ENCODE measurements around the gene HOXB2.

DNA sequence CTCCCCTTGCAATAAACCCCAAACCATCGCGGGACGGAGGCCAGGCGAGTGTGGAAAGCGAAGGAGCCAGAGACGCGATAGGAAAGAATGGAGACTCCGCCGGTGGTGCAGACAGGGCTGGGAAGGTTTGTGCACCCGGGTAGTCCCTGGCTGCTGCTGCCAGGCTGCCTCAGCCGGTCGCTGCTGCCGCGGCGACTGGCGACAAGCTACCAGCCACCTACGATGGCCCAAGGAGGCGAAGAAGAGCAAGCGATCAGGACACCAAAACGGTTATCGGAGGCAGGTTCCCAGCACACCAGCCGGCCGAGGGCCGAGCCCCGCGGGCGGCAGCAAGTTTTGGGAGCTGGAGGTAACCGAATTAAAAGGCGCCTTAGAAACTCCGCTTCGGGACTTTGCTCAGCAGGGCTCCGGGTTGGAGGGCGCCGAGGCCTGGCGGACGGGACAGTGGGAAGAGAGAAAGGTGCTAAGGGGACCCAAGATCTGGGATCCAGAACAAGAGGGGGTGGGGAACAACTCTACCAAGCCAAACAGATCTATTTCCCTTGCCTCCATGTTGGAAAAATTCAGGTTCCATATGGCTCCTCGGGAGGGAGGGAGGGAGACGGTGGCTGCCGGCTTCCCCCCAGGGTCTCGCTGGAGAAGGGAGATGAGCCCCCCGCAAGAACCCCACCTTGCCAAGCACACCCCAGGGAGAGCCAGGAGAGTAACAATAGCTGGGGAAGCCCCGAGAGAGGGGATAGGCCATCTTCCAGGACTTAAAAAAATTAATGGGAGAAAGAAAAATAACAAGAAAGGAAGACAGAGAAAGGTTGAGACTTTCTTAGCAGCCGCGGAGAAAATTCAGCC lies 9.7 kb upstream of the HOXB2 start:
- TF ChIP-seq TBP (IDR thresholded peaks at IDR 0.05; ENCODE audit: low read depth, low read length) (no peak), CTCF (IDR thresholded peaks at IDR 0.05; ENCODE audit: control extremely low read depth in 1 of 3, insufficient read depth in 1 of 3, low read depth in 1 of 3, low read length in 3 of 3) (no peak), SP1 (IDR thresholded peaks at IDR 0.05; ENCODE audit: low read depth, low read length) (no peak), POLR2AphosphoS5 (IDR thresholded peaks at IDR 0.05; ENCODE audit: low read depth, low read length) (no peak), EP300 (IDR thresholded peaks at IDR 0.05; ENCODE audit: borderline replicate concordance in 1 of 2, low read depth in 2 of 2, low read length in 2 of 2) (no peak), TAF1 (IDR thresholded peaks at IDR 0.05; ENCODE audit: low read depth, low read length) (no peak), EZH2 (IDR thresholded peaks at IDR 0.05; ENCODE audit: low read depth, low read length, severe bottlenecking) (peak; percentile 100), CREB1 (IDR thresholded peaks at IDR 0.05) (no peak), YY1 (IDR thresholded peaks at IDR 0.05; ENCODE audit: low read depth, low read length) (peak; percentile 8; the same call in 1 of the 2 replicates), SUZ12 (IDR thresholded peaks at IDR 0.05; ENCODE audit: low read length) (peak; percentile 99), SRF (IDR thresholded peaks at IDR 0.05; ENCODE audit: low read depth, low read length) (no peak)
